Measurements from ENCODE around the gene ACTN4. TPM values are rescaled to one million over a fixed set of nuclear protein-coding genes. Genes with fewer than 3 reads are reported as not detected.

ACTN4 gene
- total RNA-seq, 1 experiment from 2014 or later = 3,297 TPM

- H3K27me3 ChIP-seq (ENCODE audit: control insufficient read depth, insufficient read depth, low read length) = no peaks in the 10 kb centered on the region
- CTCF ChIA-PET = interaction anchor here (0.6 to 0.7 kb wide), 3 partner anchors 22 to 383 kb away, joined by 4 to 7 read pairs (median 6); no protein-coding TSS in a partner anchor
- H3K4me3 ChIP-seq (ENCODE audit: low read depth in 2 of 2, low read length in 2 of 2) = no peak overlapping the region
- H3K36me3 ChIP-seq (ENCODE audit: control insufficient read depth, insufficient read depth, low read length) = no peaks in the 10 kb centered on the region
- ATAC-seq = no peak
- intact Hi-C loops (cut with micrococcal nuclease; ENCODE audit: unreplicated experiment) (no loop called here), in situ Hi-C loops (cut with HindIII; ENCODE audit: low pct_unique_long_range_greater_than_20kb, low sequenced_read_pairs) (loop anchor here (5.0 kb wide), 2 partner anchors 72 to 238 kb away; no protein-coding TSS in a partner anchor)
- no peak for TF ChIP-seq SIN3A (IDR thresholded peaks at IDR 0.05; ENCODE audit: borderline replicate concordance, insufficient read depth, low read depth, low read length)
- no peak for TF ChIP-seq TCF7L2 (IDR thresholded peaks at IDR 0.05; ENCODE audit: low read depth, low read length)
- POLR2A ChIA-PET = no interaction called here
- H3K27ac ChIP-seq (ENCODE audit: low read length) = no peak overlapping the region
- H3K4me1 ChIP-seq (ENCODE audit: control insufficient read depth, insufficient read depth, low read length) = no peaks in the 10 kb centered on the region
- BruUV-seq (replicated peaks) = no TSS peak
- H3K9me3 ChIP-seq (ENCODE audit: control insufficient read depth, insufficient read depth, low read depth, low read length) = no peaks in the 10 kb centered on the region
- DNase-seq (ENCODE audit: low read depth, low spot score) = no peak
Measured at GRCh38 chr19:38765214-38765613, 117.8 kb downstream of the ACTN4 start.

- CTCF ChIA-PET = no interaction called here
- Histone ChIP-seq H3K27me3 (ENCODE audit: control insufficient read depth, insufficient read depth, low read length) (no peaks in the 10 kb centered on the region), H3K27ac (ENCODE audit: low read length) (no peak overlapping the region), H3K4me1 (ENCODE audit: control insufficient read depth, insufficient read depth, low read length) (no peaks in the 10 kb centered on the region), H3K4me3 (ENCODE audit: low read depth in 2 of 2, low read length in 2 of 2) (no peak overlapping the region), H3K36me3 (ENCODE audit: control insufficient read depth, insufficient read depth, low read length) (no peaks in the 10 kb centered on the region), H3K9me3 (ENCODE audit: control insufficient read depth, insufficient read depth, low read depth, low read length) (no peaks in the 10 kb centered on the region)
- in situ Hi-C loops (cut with HindIII; ENCODE audit: low pct_unique_long_range_greater_than_20kb, low sequenced_read_pairs) = loop anchor here (5.0 kb wide), 2 partner anchors 71 to 239 kb away; no protein-coding TSS in a partner anchor
- BruUV-seq (replicated peaks) = no TSS peak
- DNase-seq (ENCODE audit: low read depth, low spot score) = no peak
- POLR2A ChIA-PET = interaction anchor here (0.7 kb wide), 1 partner anchor 53 kb away, joined by 3 read pairs; no protein-coding TSS in a partner anchor
- intact Hi-C loops (cut with micrococcal nuclease; ENCODE audit: unreplicated experiment) = no loop called here
- no peak for TF ChIP-seq SIN3A (IDR thresholded peaks at IDR 0.05; ENCODE audit: borderline replicate concordance, insufficient read depth, low read depth, low read length)
- TF ChIP-seq REST (IDR thresholded peaks at IDR 0.05; ENCODE audit: insufficient read depth in 1 of 2, low read depth in 2 of 2, low read length in 1 of 2) = no peak
- TF ChIP-seq CTCF (IDR thresholded peaks at IDR 0.05) = no peak
- no peak for TF ChIP-seq POLR2AphosphoS5 (IDR thresholded peaks at IDR 0.05; ENCODE audit: low read depth, low read length)
- no peak for TF ChIP-seq TCF7L2 (IDR thresholded peaks at IDR 0.05; ENCODE audit: low read depth, low read length)
- no peak for ATAC-seq
Measured at GRCh38 chr19:38766276-38767047, 119.0 kb downstream of the ACTN4 start.

All from Panc1 (cell line).